ENCODE results near the gene RNF150.
"Not testable (repeated sequence)": the region's sequence is repeated elsewhere in the genome, so short reads cannot be mapped to it uniquely, and the experiment has no call there.

The RNF150 gene

DNA sequence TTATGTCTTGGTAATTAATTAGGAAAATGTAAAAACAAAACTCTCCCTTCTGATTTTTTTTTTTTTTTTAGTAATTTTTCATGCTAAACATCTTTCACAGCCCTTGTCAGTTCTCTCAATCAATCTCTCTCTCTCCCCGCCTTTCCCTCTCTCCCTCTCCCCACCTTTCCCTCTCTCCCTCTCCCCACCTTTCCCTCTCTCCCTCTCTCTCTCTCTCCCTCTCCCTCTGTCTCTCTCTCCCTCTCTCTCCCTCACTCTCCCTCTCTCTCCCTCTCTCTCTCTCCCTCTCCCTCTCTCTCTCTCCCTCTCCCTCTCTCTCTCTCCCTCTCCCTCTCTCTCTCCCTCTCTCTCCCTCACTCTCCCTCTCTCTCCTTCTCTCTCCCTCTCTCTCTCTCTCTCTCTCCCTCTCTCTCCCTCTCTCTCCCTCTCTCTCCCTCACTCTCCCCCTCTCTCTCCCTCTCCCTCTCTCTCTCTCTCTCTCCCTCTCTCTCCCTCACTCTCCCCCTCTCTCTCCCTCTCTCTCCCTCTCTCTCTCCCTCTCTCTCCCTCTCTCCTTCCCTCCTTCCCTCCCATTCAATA is 322.6 kb downstream of the RNF150 start:
- not testable (repeated sequence) for DNase-seq
